Glomerular endothelial cell (primary cell): ENCODE results near the gene LINC00237. TPM values are rescaled to one million over a fixed set of nuclear protein-coding genes. Genes with fewer than 3 reads are reported as not detected.

Source experiments
- DNase-seq: peaks from one replicate; pipeline ENCODE4 v3.0.0-alpha.2; 2011; ENCODE audit warnings: low read depth, low spot score; ENCODE audit errors: extremely low read depth
- total RNA-seq: library from RNA; depleted of rRNA; stranded (reverse); fragments of >200 nt; gene quantifications from 2 replicates; pipeline ENCODE4 v1.2.3, GENCODE V29; 2015

The LINC00237 gene
- total RNA-seq, 1 donor from 2014 or later = not detected

DNA sequence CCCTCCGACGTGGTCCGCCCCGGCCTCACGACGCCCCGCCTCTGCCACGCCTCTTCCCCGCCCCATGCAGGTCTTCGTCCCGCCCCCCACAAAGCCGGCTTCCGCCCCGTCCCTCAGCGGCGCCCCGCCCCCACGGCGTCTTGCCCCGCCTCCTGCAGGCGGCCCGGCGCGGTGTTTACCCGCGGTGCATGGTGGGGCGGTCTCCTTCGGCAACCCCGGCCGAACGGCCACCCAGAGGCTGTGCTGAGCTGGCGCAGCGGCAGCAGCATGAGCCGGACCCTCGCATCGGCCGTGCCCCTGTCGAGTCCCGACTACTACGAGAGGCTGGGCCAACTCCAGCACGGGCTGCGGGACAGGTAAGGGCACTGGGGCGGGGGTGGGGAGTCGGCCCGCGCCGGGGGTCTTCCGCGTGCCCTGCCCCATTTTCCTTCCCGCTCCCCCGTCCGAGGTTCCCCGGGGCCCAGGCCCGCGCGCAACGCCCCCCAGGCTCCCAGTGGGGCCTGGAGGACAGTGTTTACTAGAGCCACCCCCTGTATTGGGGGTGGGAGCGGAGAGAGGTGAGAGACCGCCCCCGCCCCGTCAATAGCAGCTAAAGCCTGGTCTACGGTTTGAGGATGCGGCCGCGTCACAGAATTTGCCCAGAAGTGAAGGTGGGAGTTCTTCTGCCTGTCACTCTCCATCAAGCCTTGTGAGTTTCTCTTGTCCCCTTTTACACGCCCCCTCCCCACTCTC is 19.9 kb upstream of the LINC00237 start, which contains the start of gene KIZ:
Gene KIZ (plus strand): TSS at position 234 of the 732 bp plus-strand sequence. CDS start 34 bp downstream, at position 268.
- DNase-seq = peak; percentile 14

DNA sequence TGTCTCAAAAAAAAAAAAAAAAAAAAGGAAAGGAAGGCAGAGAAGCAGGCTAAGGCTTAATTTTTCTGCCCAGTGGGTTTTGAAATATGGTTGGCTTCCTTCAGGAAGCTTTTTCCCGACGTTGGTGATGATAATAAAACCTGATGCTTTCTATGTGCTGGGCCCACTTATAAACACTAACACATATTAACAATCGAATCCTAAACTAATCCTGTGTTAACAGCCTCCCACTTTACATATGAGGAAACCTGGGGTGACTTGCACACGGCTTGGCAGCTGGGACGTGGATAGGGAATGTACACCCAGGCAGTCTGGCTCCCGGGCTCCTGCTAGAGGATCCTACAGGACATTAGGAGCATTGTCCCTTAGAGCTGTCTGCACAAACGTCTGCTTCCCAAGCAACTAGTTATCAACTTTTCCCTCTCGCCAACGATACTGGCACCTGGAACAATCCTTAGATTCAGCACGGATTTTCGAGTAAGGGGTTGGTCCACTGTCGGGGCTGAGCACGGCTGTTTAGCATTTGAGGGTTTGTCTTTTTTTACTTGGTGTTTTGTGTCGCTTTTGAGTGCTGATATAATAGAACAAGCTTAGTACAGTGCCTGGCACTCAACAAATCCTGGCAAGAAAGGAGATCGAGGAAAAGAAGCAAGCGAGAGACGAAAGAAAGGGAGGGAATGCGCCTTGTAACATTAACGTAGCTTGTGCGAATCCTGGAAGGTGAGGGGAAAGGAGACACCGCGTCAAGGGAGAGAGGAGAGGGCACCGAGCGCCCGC is 19.1 kb upstream of the LINC00237 start:
- peak; percentile 25 for DNase-seq

DNA sequence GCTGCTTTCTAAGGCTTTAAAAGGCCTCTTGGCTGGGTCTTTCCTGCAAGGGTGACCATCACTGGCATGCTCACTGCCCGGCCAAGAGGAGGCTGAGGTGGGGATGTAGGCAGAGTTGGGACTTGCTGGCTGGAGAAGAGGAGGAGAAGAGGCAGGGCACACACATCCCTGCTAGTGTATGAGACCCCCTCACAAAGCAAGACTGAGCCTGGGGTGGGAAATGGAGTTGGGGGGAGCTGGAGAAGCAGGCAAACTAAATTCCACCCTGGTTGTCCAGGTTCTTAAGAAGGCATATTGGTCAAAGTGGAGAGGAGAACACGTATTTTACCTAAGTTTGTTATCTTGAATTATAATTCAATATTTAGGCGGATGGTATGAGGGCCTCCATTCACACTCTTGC is 18.0 kb upstream of the LINC00237 start:
- DNase-seq = no peak

DNA sequence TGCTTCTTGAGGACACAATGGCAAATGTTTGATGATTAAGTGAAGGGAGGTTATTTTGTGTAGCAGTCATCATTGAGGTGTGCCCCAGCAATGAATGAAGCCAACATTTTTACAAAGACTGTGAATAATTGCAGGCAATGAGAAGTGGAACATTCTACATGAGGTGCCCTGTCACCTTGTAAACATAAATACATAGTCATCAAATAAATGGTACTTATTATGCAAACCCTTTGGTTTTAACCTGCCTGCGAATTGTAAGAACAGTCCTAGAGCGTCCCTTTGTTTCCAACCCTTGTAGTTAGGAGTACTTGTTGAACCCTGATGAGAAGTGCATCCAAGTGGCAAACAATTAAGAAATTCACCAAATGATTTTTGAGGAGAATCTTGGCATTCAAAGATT is 12.6 kb upstream of the LINC00237 start:
- DNase-seq = no peak

DNA sequence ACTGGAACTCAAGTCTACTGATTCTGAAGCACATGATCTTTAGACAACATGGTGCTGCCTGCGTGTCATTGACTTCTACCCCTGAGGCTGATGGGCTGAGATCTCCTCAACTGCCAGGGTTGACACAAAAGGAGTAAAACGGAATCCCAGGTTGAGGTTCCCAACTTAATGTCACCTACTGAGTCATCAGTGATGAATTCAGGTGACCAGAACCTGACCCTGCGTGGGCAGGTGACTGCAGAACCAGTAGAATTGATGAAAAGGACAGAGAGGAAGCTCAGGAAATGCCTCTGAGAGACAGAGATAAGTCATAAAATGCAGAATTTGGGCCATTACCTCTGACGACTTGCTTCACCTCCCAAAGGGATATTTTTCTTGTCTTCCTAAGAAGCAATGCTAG is 12.0 kb upstream of the LINC00237 start:
- DNase-seq = no peak

DNA sequence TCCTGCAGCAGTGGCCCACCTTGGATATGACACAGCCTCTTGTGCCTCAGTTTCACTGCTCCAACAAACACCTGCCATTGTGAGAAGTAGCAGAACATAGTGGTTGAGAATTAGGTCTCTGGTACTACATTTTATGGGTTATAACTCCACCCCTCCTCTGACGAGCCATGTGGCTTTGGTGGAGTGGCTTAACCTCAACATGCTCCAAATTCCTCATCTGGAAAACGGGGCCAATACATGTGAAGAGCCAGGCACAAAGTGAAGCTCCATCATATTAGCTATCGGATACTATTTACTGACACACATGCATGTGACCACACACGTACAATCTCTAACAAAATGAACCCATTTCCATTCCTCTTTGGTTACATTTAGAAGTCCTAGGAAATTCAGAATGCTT is 11.4 kb upstream of the LINC00237 start:
- no peak for DNase-seq

DNA sequence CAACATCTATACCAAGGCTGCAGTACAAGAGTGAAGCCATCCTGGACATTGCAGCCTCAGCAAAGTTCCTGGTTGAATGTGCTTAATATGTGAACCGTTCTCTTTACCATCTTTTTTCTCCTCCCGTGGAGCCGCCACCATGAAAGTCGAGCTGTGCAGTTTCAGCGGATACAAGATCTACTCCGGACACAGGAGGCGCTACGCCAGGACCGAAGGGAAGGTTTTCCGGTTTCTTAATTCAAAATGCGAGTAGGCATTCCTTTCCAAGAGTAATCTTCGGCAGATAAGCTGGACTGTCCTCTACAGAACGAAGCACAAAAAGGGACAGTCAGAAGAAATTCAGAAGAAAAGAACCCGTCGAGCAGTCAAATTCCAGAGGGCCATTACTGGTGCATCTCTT is 8.4 kb upstream of the LINC00237 start:
- no peak for DNase-seq

DNA sequence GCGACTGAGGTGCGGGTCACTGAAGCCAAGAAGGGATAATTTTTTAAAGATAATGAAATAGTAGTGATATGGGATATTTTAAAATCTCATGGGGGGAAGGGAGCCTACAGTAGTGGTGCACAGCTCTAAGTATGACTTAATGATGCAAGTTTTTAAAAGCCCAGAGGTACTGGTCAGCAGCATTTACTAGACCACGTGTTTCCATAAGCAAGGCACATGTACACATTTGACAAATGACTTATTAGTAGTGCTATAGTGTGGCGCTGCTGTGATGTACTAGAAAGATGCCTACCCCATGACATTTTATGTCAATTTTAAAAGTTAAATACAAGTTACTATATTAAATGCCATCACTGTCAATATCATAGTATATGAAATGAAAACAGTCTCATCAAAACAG is 7.5 kb upstream of the LINC00237 start:
- DNase-seq = no peak

DNA sequence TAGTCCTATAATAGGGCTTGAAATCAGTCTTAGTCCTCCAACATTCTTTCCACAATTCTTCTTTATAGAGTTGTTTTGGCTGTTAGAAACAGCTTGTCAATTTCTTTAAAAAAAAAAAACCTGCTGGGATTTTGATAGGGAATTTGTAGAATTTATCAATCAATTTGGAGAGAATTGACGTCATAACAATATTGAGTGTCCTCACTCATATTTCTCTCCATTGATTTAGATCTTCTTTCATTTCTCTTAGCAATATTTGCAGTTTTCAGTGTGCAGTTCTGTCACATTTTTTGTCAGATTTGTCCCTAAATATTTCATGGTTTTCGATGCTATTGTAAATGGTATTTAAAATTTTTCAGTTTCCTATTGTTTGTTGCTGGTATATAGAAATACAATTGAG is 5.3 kb upstream of the LINC00237 start:
- DNase-seq = no peak

DNA sequence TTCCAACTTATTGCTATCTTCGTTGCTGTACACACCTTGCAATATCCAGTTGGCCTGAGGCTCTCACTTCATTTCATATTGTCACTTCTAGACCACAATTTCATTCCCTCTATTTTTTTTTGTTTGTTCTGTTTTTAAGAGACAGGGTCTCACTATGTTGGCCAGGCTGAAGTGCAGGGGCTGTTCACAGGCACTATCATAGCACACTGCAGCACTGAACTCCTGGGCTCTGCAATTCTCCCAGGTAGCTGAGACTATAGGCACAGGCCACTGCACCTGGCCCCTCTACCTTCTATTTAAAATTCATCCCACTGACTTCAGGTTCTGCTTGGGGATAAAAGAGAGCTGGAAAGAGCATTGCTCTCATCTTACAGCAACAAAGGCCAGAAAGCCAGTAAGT is 4.7 kb upstream of the LINC00237 start:
- no peak for DNase-seq

DNA sequence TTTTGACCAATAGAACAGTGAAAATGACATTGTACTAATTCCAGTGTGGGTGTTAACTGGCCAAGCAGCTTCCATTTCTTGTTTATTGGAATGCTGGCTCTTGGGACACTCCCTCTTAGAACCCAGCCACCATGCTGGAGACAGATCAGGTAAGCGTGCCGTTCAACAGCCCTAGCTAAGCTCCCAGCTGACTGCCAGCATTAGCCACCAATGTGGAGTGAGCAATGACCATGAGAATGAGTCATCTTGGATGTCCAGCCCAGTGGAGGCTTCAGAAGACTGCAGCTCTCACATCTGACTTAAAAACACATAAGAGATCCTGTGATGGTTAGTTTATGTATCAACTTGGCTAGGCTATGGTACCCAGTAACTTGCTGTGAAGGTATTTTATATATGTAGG is 3.0 kb upstream of the LINC00237 start:
- no peak for DNase-seq

DNA sequence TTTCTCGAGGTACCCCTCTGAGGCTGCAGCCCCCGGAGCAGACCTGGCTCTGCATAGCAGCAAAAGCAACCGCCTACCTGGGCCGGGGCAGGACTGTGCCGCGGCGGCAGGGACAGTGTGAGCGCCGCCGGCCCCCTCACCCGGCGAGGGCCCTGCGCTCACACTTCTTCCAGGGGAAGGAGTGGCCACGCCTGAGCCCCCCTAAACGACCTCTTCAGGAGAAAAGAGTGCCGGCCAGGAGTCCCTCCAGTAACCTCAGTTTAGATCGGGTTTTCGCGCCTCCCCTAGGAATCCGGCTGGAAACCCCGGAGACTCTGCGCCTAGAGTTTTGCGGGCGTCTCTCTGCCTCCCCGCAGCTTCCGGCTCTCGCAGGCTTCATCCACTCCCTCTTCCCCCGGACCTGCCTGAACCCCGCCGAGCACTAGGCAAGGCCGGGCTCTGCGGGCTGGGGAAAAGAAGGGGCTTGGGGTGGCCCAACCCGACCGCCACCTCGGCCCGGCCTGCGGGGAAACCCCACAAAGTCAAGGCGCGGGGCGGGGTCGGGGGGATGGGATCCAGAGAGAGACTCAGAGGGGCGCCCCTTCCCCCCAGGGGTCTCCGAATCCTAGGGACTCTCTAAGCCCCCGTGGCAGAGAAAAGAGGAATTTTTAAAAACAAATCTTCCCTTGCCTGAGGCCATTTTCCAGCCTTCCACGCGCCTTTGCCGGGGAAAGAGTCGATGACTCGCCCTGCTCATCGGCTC is 558 bp downstream of the LINC00237 start:
- DNase-seq = no peak

DNA sequence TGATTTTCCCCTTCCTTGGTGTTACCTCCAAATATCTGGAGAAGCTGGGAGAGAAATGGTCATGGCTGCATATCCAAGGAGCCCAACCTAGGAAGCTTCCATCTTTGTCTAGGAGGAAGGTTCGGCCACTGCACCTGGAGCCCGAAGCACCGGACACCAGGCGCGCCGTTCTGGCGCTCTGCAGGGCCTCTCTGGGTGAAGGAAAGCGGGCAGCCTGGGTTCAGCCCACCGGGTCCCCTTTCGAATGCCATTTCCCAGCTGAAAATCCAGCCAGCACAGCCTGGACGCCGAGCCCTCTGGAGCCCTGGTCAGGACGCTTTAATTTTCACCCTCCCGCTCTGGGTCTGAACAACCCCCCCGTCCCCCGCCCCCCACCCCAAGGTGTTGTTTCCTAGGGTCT is 1.2 kb downstream of the LINC00237 start:
- DNase-seq = no peak

DNA sequence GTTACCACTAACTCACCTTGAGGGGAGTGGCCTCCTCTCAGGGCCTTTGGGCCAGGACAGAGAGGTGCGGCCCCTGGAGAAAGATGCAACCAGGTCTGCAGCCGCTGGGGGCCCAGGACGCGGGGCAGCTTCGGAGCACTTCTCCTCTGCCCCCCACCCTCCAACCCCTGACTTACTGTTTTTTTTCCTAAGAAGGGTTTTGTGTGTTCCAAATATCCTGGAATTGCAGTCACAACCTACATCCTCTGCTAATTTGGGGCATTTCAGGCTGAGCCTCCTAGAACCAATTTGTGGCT is 1.7 kb downstream of the LINC00237 start:
- no peak for DNase-seq

DNA sequence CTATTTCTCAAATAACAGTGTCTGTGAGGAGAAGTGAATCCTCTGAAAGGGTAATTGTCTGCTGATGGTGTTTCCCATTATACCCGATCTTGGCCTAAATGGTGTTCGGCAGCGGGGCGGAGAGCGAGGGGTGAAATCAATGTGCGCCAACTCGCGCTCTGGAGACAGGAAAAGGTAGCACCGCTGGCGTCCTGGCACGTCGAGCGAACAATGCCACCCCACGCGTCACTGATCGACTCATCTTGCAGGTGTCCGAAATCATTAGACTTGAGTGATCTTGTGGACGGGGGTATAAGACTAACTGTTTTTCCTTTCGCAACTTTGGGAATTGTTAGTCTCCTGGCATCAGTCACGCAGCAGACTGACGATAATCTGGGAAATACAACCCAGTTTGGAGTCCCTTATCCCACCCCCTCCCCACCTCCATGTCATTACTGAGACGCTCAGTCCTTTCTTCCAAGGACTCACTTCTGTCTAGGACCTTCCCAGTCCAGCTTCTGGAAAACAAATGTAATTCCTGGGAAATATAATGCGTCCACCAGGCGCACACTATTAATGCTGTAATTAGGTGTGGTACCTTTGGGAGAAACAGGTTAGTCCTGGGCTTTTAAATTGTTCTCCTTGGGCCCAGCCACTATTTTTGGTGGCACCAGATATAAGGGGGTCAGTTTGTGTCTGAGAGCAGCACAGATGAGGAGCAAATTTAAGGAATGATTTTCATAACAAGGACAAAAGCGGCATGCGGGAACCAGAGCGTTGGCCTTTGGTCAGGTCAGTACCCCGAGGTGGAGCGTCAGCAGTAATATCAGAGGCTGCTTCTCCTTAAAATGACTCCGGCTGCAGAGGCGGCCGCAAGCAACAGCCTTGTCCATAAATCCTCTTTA is 2.3 kb downstream of the LINC00237 start:
- no peak for DNase-seq

DNA sequence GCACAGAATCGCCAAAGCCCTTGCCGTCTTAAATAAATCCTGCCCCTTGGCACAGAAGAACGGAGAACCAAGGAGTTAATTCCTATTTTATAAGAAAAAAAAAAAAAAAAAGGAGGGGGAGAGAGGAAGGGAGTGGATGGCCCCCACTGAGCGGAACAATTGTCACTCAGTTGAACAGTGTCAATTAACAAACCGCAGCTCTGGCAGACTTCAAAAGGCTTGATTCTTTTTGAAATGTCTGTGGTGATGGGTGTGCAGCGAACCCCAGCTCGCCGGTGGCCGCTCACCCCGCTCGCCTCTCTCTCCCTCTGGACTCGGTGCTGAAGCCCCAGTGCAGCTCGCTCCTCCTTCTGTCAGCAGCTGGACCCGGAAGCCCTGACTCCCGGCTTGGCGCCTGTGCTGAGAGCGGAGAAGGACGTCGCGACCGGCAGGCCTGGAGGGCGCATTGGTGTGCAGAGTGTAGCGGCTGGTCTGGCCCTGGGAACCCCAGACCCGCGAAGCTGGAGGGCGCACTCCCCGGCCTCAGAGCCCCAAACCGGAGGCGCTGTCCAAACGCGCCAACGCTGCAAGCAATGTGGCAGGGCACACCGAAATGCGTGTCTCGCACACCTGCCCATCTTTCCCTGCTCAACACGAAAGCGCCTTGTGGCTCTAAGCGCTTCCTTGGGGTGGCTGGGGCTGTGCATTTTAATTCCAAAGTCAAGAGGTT is 3.4 kb downstream of the LINC00237 start:
- no peak for DNase-seq

DNA sequence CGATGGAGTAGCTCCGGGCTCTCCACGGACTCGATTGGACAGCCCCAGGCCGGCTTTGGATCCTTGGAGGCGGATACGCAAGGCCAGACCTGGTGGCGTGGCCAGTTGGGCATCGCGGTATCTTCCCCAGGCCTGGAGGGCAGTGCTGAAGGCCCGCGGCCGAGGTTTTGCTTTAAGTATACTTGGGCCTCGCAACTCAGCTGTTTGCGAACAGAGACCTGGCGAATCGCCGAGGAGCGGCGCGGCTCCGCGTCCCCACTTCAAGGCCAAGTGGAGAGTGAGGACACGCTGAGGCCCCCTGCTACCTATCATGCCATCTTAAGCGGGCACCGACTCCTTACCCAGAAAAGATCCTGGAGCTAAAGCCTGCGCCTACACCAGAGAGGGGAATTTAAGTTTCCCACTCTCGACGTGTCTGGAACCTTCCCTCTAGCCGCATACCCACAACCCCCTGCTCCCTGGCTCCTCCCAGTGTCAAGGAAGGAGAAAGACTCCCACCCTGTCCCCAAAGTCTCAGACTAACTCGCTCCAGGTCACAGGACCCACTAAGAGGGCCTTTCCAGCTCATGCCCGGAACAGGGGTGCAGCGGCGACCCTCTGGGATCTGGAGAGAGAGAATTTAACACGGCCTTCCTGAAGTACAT is 4.1 kb downstream of the LINC00237 start:
- no peak for DNase-seq

DNA sequence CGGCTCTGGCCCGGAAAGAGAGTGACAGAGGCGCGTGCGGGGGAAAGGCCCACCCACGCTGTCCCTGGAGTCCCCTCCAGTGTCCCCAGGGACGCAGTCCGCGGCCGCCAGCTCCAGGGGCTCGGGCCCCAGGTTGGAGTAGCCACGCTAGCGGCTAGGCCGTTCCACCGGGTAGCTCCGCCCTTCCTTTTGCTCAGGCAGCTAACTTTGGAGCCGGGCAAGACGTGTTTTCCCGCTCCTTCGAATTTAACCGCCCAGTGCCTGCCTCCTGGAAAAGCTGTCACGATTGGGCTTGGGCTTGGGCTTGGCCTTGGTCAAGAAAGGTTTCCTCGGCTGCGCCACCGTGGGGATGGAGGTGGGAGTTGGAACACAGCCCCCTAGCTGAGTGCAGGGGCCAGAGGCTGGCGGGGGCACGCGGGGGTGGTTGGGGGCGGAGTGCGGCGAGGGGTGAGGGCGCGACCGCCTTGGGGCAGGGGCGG is 4.7 kb downstream of the LINC00237 start:
- DNase-seq = no peak
